Neural progenitor cell (in vitro differentiated cells): ENCODE data around the gene LBP.

Source experiments
- CTCF ChIP-seq: fragments of 200-600 bp; sonication (generic); IDR thresholded peaks from 2 replicates; pipeline ENCODE4 v1.5.1; 2017; ENCODE audit warnings: antibody characterized with exemption, mild to moderate bottlenecking
- EZH2phosphoT487 ChIP-seq: fragments of 200-600 bp; sonication (generic); IDR thresholded peaks from 2 replicates; pipeline ENCODE4 v1.6.1; 2017; ENCODE audit warnings: antibody characterized with exemption

DNA sequence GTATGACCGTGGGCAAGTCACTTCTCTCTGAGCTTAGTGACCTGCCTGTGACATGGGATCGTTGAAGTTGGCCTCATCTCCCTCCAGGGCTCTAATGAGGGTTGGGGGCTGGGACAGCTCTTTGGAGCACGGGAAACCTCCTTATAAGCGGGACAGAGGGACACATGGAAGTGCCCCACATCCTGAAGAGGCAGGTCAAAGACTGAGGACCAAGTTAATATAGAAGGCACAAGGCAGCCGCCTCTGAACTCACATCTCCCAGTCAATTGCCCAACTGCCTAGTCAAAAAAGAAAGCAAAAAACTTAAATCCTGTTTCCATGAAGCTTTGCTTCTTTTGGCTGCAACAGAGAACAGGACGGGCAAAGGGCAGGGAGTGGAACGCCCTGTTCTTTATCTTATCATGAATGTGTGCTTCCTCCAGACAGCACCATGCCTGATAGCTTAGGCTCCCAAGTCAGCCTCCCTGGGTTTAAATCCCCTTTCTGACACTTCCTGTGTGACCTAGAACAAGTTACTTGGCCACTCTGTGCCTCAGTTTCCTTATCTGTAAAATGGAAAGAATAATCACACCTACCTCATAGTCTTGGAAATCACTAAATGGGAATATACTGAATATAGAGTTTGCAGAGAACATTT, 27.1 kb downstream of the LBP start:
- TF ChIP-seq CTCF (no peak), EZH2phosphoT487 (no peak)
